Nephron progenitor cell (in vitro differentiated cells): ENCODE data around the gene FBXO40.

ENCODE experiments used
- DNase-seq: peaks from one replicate; pipeline ENCODE4 v3.0.0; 2021
- H3K27ac Mint-ChIP-seq: 2 replicates; pipeline ENCODE4 v1.8.0; 2021; ENCODE audit warnings: mild to moderate bottlenecking, moderate library complexity, mixed read lengths
- H3K27me3 Mint-ChIP-seq: 2 replicates; pipeline ENCODE4 v1.8.0; 2021; ENCODE audit warnings: mild to moderate bottlenecking, low read depth, mixed read lengths; ENCODE audit not compliant: poor library complexity
- H3K36me3 Mint-ChIP-seq: 2 replicates; pipeline ENCODE4 v1.8.0; 2021; ENCODE audit warnings: low read depth, mixed read lengths
- H3K4me1 Mint-ChIP-seq: 2 replicates; pipeline ENCODE4 v1.8.0; 2021; ENCODE audit warnings: mixed read lengths
- H3K4me3 Mint-ChIP-seq: 2 replicates; pipeline ENCODE4 v1.8.0; 2021; ENCODE audit warnings: mild to moderate bottlenecking, moderate library complexity, mixed read lengths
- H3K9me3 Mint-ChIP-seq: 2 replicates; pipeline ENCODE4 v1.8.0; 2021; ENCODE audit warnings: mild to moderate bottlenecking, moderate library complexity, mixed read lengths
- TF ChIP-seq, protein P1 (sequence below): fragments of 200-600 bp; sonication (generic); IDR thresholded peaks from 2 replicates; pipeline ENCODE4 v1.5.0; 2021; ENCODE audit warnings: antibody characterized with exemption

The FBXO40 gene

DNA sequence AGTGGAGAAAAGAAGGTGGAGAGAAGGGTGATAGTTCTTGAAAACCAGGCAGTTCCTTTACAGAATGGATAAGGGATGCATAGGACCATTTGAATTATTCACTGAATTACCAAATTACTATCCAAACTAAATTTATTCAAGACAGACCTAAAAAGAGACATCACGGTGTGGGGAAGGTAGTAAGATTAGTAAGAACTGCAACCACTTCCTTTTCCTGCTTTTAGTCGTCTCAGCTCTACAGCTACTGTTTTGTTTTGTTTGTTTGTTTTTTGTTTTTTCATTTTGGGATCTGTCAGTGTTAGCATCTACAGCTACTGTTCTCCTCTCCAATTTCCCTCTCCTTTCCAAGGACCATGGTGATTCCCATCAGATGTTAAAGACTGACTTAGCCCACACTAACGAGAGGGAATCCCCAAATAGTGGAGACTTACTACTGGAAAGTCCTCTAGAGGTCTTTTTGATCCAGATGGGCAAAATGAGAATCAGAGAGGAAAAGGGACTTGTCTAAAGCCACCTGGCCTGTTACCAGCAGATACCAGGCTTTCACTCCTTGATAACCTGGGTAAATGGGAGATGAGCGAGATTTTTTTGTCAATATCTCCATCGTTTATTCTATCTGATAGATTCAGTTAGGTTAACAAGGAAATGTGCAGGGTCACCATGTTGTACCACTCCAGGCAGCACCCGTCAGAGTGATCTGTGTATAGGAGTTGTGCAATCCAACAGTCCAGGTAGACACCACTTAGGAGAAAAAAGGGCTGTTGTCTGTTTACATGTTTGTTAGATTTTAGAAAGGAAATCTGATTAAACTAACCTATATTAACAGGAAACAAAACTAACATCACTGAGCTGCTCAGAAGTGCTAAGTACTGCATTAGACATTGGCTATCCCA lies 61.6 kb downstream of the FBXO40 start:
- no peaks in the 10 kb centered on the region for H3K36me3 Mint-ChIP-seq
- no peak overlapping the region for H3K4me3 Mint-ChIP-seq
- no peaks in the 10 kb centered on the region for H3K27me3 Mint-ChIP-seq
- TF ChIP-seq, protein P1, sequence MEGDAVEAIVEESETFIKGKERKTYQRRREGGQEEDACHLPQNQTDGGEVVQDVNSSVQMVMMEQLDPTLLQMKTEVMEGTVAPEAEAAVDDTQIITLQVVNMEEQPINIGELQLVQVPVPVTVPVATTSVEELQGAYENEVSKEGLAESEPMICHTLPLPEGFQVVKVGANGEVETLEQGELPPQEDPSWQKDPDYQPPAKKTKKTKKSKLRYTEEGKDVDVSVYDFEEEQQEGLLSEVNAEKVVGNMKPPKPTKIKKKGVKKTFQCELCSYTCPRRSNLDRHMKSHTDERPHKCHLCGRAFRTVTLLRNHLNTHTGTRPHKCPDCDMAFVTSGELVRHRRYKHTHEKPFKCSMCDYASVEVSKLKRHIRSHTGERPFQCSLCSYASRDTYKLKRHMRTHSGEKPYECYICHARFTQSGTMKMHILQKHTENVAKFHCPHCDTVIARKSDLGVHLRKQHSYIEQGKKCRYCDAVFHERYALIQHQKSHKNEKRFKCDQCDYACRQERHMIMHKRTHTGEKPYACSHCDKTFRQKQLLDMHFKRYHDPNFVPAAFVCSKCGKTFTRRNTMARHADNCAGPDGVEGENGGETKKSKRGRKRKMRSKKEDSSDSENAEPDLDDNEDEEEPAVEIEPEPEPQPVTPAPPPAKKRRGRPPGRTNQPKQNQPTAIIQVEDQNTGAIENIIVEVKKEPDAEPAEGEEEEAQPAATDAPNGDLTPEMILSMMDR, result no peak
- no peaks in the 10 kb centered on the region for H3K9me3 Mint-ChIP-seq
- no peak for DNase-seq
- no peaks in the 10 kb centered on the region for H3K4me1 Mint-ChIP-seq
- no peak overlapping the region for H3K27ac Mint-ChIP-seq

- DNase-seq, result no peak
- Mint-ChIP-seq H3K9me3 (no peaks in the 10 kb centered on the region), H3K36me3 (peaks cover 2% of the 10 kb centered on the region), H3K4me3 (no peak overlapping the region), H3K4me1 (no peaks in the 10 kb centered on the region), H3K27me3 (no peaks in the 10 kb centered on the region), H3K27ac (no peak overlapping the region)
- TF ChIP-seq, protein P1, result no peak
Measured at GRCh38 chr3:121658716-121659435, 65.7 kb downstream of the FBXO40 start.

GRCh38 chr3:121659586-121659985 lies 66.4 kb downstream of the FBXO40 start:
- Mint-ChIP-seq H3K27ac (no peak overlapping the region), H3K27me3 (no peaks in the 10 kb centered on the region), H3K4me1 (no peaks in the 10 kb centered on the region), H3K9me3 (no peaks in the 10 kb centered on the region), H3K4me3 (no peak overlapping the region), H3K36me3 (peaks cover 8% of the 10 kb centered on the region)
- TF ChIP-seq, protein P1, result no peak
- no peak for DNase-seq

DNA sequence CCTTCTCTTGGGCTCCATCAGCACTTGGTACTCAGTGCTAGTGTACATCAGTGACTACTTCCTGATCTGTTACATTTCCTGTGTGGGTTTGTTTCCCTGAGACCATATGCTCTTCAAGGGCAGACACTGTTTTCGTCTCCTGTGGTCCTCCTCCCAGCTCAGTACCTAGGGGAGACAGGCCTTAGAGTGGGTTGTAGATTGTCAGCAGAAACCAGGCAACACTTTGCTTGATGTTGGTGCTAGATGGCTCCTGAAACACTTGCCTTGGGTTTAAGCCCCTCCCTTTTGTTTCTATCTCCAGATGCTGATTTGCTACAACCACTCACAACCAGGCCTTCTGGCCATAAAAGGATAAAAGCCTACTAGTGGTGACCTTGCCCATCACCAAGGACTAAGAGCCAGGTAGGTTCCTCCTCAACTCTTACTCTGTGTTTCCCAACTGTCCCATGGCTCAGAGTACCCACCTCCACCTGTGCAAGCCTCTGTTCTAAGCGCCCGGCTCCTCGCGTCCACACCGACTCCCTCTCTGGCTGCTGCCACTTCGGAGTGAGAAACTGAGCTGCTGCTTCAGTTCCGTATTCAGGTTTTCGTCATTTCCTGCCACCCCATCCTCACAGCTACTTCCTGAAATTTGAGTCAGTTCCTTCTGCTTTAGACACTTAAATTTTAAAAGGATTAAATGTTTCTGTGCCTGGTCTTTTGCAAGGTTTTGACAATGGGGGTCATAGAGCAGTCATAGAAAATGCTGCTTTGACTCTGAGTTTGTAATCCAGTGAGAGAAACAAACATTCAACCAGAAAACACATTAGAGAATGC lies 67.4 kb downstream of the FBXO40 start, which contains the start of gene HCLS1:
TSS of gene HCLS1 (minus strand) at position 548 of the 816 bp plus-strand sequence. CDS start 2,556 bp downstream, outside the sequence.
- TF ChIP-seq, protein P1, result no peak
- Mint-ChIP-seq H3K27me3 (no peaks in the 10 kb centered on the region), H3K9me3 (no peaks in the 10 kb centered on the region), H3K4me1 (no peaks in the 10 kb centered on the region), H3K4me3 (no peak within 1 kb of the TSS), H3K27ac (peak within 1 kb of the TSS; percentile 23), H3K36me3 (peaks cover 14% of the 10 kb centered on the region)
- DNase-seq, result no peak

- Mint-ChIP-seq H3K9me3 (no peaks in the 10 kb centered on the region), H3K27ac (peak overlapping the region; percentile 17), H3K36me3 (peaks cover 22% of the 10 kb centered on the region), H3K4me3 (no peak overlapping the region), H3K4me1 (no peaks in the 10 kb centered on the region), H3K27me3 (no peaks in the 10 kb centered on the region)
- no peak for DNase-seq
- TF ChIP-seq, protein P1, result no peak
Measured at GRCh38 chr3:121661376-121661775, 68.2 kb downstream of the FBXO40 start.
